ENCODE data around the gene UGT8.
"Not testable (repeated sequence)": the region's sequence is repeated elsewhere in the genome, so short reads cannot be mapped to it uniquely, and the experiment has no call there.

UGT8 gene

DNA sequence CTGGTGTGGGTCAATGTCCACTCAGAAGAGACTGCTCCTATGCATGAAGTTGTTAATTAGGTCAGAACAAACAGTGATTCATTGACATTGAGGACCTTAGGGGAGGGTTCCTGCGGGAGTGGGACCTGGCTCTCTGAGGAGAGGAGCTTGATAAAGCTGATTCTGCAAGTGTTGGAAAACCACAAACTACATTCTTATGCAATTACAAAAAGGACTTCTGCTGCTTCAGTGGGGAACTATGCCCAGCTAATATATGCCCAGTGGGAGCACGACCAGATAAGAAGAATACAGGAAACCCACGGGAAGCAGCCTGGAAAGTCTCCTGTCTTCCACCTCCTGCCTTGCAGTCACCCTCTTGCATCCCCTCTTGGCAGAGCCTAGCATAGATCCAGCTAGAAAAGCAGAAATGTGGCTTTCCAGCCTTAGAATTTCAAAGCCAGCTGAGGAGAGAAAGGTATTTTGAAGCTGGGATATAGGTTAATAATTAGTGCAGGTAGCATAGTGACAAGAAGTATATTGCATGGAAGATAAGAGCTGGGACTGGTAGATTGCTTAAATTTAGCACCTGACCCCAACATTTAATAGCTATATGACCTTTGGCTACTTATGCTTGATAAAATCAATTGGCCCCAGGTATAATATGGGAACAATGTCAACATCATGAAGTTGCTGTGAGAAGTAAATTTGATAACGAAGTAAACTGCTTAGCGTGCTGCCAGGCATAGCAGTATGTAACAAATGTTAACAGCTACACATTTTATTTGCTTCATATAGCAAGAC is 34.9 kb upstream of the UGT8 start:
- ChIA-PET POLR2A (no interaction called here), CTCF (interaction anchor here (0.7 to 2.2 kb wide), 8 partner anchors 11 to 95 kb away, joined by 3 to 10 read pairs (median 3); no protein-coding TSS in a partner anchor)
- TF ChIP-seq, protein P1, sequence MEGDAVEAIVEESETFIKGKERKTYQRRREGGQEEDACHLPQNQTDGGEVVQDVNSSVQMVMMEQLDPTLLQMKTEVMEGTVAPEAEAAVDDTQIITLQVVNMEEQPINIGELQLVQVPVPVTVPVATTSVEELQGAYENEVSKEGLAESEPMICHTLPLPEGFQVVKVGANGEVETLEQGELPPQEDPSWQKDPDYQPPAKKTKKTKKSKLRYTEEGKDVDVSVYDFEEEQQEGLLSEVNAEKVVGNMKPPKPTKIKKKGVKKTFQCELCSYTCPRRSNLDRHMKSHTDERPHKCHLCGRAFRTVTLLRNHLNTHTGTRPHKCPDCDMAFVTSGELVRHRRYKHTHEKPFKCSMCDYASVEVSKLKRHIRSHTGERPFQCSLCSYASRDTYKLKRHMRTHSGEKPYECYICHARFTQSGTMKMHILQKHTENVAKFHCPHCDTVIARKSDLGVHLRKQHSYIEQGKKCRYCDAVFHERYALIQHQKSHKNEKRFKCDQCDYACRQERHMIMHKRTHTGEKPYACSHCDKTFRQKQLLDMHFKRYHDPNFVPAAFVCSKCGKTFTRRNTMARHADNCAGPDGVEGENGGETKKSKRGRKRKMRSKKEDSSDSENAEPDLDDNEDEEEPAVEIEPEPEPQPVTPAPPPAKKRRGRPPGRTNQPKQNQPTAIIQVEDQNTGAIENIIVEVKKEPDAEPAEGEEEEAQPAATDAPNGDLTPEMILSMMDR (IDR thresholded peaks at IDR 0.05; ENCODE audit: control extremely low read depth, extremely low read depth, low read depth, missing control alignments), result no peak
- no peak for DNase-seq (ENCODE audit: extremely low spot score)

DNA sequence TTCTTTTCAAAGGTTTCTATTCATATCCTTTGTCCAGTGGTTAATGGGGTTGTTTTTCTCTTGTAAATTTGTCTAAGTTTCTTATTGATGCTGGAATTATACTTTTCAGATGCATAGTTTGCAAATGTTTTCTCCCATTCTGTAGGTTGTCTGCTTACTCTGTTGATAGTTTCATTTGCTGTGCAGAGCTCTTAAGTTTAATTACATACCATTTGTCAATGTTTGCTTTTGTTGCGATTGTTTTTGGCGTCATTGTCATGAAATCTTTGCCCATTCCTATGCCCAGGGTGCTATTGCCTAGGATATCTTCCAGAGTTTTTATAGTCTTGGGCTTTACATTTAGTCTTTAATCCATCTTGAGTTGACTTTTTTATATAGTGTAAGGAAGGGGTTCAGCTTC is 21.2 kb upstream of the UGT8 start:
- CTCF ChIA-PET, result interaction anchor here (1.0 to 1.4 kb wide), 3 partner anchors 9 to 35 kb away, joined by 3 to 6 read pairs (median 4); no protein-coding TSS in a partner anchor
- POLR2A ChIA-PET, result no interaction called here
- DNase-seq (ENCODE audit: extremely low spot score), result no peak
- TF ChIP-seq, protein P1 (IDR thresholded peaks at IDR 0.05; ENCODE audit: control extremely low read depth, extremely low read depth, low read depth, missing control alignments), result no peak

- TF ChIP-seq, protein P1 (IDR thresholded peaks at IDR 0.05; ENCODE audit: control extremely low read depth, extremely low read depth, low read depth, missing control alignments), result no peak
- ChIA-PET CTCF (no interaction called here), POLR2A (no interaction called here)
- no peak for DNase-seq (ENCODE audit: extremely low spot score)
Observed at GRCh38 chr4:114582621-114583020, 16.0 kb upstream of the UGT8 start.

- DNase-seq (ENCODE audit: extremely low spot score), result no peak
- ChIA-PET CTCF (no interaction called here), POLR2A (no interaction called here)
- TF ChIP-seq, protein P1 (IDR thresholded peaks at IDR 0.05; ENCODE audit: control extremely low read depth, extremely low read depth, low read depth, missing control alignments), result no peak
Observed at GRCh38 chr4:114588305-114588704, 10.3 kb upstream of the UGT8 start.

DNA sequence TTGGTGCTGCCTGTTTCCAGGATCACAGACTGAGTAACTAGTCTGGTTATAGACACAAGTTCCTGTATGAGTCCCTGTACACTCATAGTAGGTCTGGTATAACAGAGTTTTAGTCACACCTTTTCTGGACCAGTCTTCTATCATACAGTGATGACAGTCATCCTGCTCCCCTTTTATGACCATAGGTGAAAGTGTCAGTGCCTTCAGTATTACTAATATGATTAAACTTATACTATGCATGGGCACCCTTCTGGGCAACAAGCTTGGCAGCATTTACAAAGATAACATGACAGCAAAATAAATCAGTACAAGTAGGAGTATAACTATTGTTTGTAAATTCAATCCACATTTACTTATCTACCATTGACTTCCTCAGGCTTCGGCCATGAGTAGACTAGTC is 8.2 kb upstream of the UGT8 start:
- CTCF ChIA-PET; DNase-seq (ENCODE audit: extremely low spot score); POLR2A ChIA-PET: not testable (repeated sequence)

DNA sequence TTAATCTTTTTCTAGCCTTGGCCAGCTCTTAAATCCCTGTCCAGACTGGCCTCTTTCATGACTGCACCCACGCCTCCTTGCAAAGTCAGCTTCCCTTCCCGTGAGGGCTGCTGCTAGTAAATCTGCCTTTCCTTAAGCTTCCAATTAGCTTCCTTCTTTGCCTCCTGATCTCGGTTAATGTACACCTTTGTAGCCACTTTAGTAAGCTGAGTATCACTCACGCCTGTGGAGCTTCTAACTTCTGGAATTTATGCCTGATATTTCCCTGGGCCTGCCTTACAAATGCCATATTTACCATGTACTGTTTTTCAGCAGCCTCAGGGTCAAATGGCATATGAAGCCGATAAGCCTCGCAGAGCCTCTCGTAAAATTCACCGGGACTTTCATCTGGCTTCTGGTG is 5.1 kb upstream of the UGT8 start:
- POLR2A ChIA-PET, result no interaction called here
- TF ChIP-seq, protein P1 (IDR thresholded peaks at IDR 0.05; ENCODE audit: control extremely low read depth, extremely low read depth, low read depth, missing control alignments), result no peak
- DNase-seq (ENCODE audit: extremely low spot score), result no peak
- CTCF ChIA-PET, result no interaction called here

- CTCF ChIA-PET, result no interaction called here
Observed at GRCh38 chr4:114595207-114595606, 3.4 kb upstream of the UGT8 start.

More at GRCh38 chr4:114595207-114595606, 3.4 kb upstream of the UGT8 start:
- no peak for DNase-seq (ENCODE audit: extremely low spot score)
- TF ChIP-seq, protein P1 (IDR thresholded peaks at IDR 0.05; ENCODE audit: control extremely low read depth, extremely low read depth, low read depth, missing control alignments), result no peak
- POLR2A ChIA-PET, result no interaction called here

Measured in GM10248 (cell line).